HG03108 (cell line): ENCODE measurements around the gene HS3ST5.

ENCODE experiments used
- ATAC-seq: cut with Tn5 transposase; IDR thresholded peaks from one replicate; pipeline ENCODE4 v1.9.1; 2021; ENCODE audit warnings: moderate library complexity; ENCODE audit not compliant: unreplicated experiment

The HS3ST5 gene

GRCh38 chr6:114202389-114202788, 140.4 kb downstream of the HS3ST5 start:
- no peak for ATAC-seq

GRCh38 chr6:114200891-114201290, 141.9 kb downstream of the HS3ST5 start:
- no peak for ATAC-seq

- no peak for ATAC-seq
Measured at GRCh38 chr6:114195631-114196403, 147.0 kb downstream of the HS3ST5 start.

- ATAC-seq, result no peak
Measured at GRCh38 chr6:114195027-114195365, 147.8 kb downstream of the HS3ST5 start.

GRCh38 chr6:114194362-114195026, 148.3 kb downstream of the HS3ST5 start:
- ATAC-seq, result no peak

- ATAC-seq, result no peak
Measured at GRCh38 chr6:114187563-114187962, 155.3 kb downstream of the HS3ST5 start.

- no peak for ATAC-seq
Measured at GRCh38 chr6:114181664-114182063, 161.2 kb downstream of the HS3ST5 start.

- ATAC-seq, result no peak
Measured at GRCh38 chr6:114179411-114179810, 163.4 kb downstream of the HS3ST5 start.

- no peak for ATAC-seq
Measured at GRCh38 chr6:114176726-114177125, 166.1 kb downstream of the HS3ST5 start.

GRCh38 chr6:114172576-114173260, 170.1 kb downstream of the HS3ST5 start:
- no peak for ATAC-seq

GRCh38 chr6:114171473-114171872, 171.3 kb downstream of the HS3ST5 start:
- ATAC-seq, result no peak

GRCh38 chr6:114170958-114171387, 171.8 kb downstream of the HS3ST5 start:
- no peak for ATAC-seq

- ATAC-seq, result no peak
Measured at GRCh38 chr6:114170372-114170771, 172.5 kb downstream of the HS3ST5 start.

GRCh38 chr6:114169763-114170162, 173.1 kb downstream of the HS3ST5 start:
- ATAC-seq, result no peak

GRCh38 chr6:114167583-114168576, 174.9 kb downstream of the HS3ST5 start:
- ATAC-seq, result no peak

GRCh38 chr6:114164207-114164606, 178.6 kb downstream of the HS3ST5 start:
- ATAC-seq, result no peak

GRCh38 chr6:114162691-114163347, 180.0 kb downstream of the HS3ST5 start:
- no peak for ATAC-seq

- ATAC-seq, result no peak
Measured at GRCh38 chr6:114160881-114161280, 181.9 kb downstream of the HS3ST5 start.

- no peak for ATAC-seq
Measured at GRCh38 chr6:114159727-114160126, 183.1 kb downstream of the HS3ST5 start.
